Large intestine (tissue), 3 donors: Measurements from ENCODE around the gene MDC1. TPM values are rescaled to one million over a fixed set of nuclear protein-coding genes. Genes with fewer than 3 reads are reported as not detected.

Experiments
- DNase-seq, 2 donors: peaks; one replicate each; pipeline versions ENCODE4 v3.0.0 to v3.0.0-alpha.2; 2013
- H3K27ac ChIP-seq: one replicate; pipeline ENCODE4 v1.5.1; 2013; ENCODE audit warnings: low read length
- H3K27me3 ChIP-seq: 2 replicates; pipeline ENCODE4 v1.6.1; 2013; ENCODE audit warnings: low read length; ENCODE audit not compliant: control insufficient read depth, insufficient read depth
- H3K36me3 ChIP-seq: 2 replicates; pipeline ENCODE4 v1.6.1; 2013; ENCODE audit warnings: low read length; ENCODE audit not compliant: control insufficient read depth, insufficient read depth
- H3K4me1 ChIP-seq: one replicate; pipeline ENCODE4 v1.6.1; 2013; ENCODE audit warnings: low read length; ENCODE audit not compliant: control insufficient read depth, insufficient read depth
- H3K4me3 ChIP-seq: one replicate; pipeline ENCODE4 v1.5.1; 2013; ENCODE audit warnings: low read length
- H3K9me3 ChIP-seq: one replicate; pipeline ENCODE4 v1.6.1; 2013; ENCODE audit warnings: mild to moderate bottlenecking, low read depth, low read length, moderate library complexity; ENCODE audit not compliant: control insufficient read depth
- WGBS: methylation state at CpG from one replicate; pipeline ENCODE4 v1.1.5; 2013; ENCODE audit warnings: low lambda C conversion rate; ENCODE audit not compliant: insufficient coverage; 5-methylcytosine and 5-hydroxymethylcytosine counted together
- polyA plus RNA-seq: library from polyadenylated mRNA; unstranded; fragments of 120-200 nt; gene quantifications from one replicate; pipeline ENCODE4 v1.2.1, GENCODE V29; 2013

MDC1 gene
- polyA plus RNA-seq, 1 donor, result 22.5 TPM

GRCh38 chr6:30714263-30714662 lies 2.8 kb downstream of the MDC1 start:
- H3K27ac ChIP-seq, result no peak overlapping the region
- H3K4me1 ChIP-seq, result peaks cover 3% of the 10 kb centered on the region
- H3K9me3 ChIP-seq, result no peaks in the 10 kb centered on the region
- no CpG with 5 or more reads among the region's 1 CpG for WGBS
- H3K27me3 ChIP-seq, result no peaks in the 10 kb centered on the region
- H3K36me3 ChIP-seq, result peaks cover 32% of the 10 kb centered on the region
- DNase-seq, result no peak
- H3K4me3 ChIP-seq, result no peak overlapping the region

DNA sequence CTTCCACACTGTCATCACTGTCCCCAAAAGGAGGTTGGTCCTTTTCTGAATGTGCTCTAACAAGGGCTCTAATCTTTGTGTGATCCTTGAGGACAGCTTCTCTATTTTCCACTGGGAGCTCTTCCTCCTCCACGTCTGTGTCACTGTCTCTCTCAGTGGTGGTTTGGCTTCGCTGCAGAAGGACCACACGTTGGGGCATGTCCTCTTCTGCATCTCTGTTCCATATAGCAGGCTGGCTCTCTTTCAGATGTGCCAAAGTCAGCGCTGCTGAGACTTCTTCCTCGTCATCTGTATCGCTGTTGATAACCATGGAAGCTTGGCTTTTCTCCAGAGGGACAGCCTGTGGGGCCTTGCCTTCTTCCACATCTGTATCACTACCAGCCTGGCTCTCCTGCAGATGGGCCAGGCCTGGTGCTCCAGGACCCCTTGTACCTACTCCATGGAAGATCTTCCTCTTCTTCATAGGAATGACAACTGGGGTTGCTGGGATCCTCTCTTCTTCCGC lies 4.6 kb downstream of the MDC1 start:
- H3K4me1 ChIP-seq, result peaks cover 3% of the 10 kb centered on the region
- 96% methylated on average over 3 of the region's 7 CpGs for WGBS
- no peaks in the 10 kb centered on the region for H3K9me3 ChIP-seq
- H3K4me3 ChIP-seq, result no peak overlapping the region
- H3K27ac ChIP-seq, result no peak overlapping the region
- DNase-seq, result no peak
- H3K36me3 ChIP-seq, result peaks cover 39% of the 10 kb centered on the region
- H3K27me3 ChIP-seq, result no peaks in the 10 kb centered on the region

DNA sequence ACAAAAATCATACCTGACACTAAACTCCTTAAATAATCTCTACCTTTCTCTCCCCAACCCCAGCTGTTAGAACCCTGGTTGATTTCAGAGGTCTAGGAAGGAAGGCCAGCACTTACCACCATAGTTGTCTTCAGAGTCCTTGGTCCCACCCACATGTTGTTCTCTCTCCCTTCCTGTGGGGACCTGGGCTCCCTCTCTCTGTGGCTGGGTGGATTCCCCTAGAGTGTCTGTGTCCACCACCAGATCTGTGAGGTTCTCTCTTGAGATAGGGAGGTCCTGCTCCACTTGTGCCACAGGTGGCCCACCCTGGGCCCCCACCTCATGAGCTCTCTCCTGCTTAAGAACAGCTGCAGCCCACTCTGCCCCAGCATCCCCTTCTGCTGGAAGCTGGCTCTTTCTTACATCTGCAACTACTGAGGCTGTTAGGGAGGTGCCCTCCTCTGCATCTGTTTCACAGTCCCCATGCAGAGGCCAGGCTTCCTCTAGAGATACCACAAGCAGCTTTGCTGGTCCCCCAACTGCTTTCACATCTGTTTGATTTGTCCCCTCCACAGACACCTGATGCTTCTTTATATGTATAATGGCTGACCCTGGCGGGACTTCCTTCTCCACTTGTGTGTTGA lies 5.2 kb downstream of the MDC1 start:
- Histone ChIP-seq H3K27ac (no peak overlapping the region), H3K9me3 (no peaks in the 10 kb centered on the region), H3K4me3 (no peak overlapping the region), H3K27me3 (no peaks in the 10 kb centered on the region), H3K36me3 (peaks cover 39% of the 10 kb centered on the region), H3K4me1 (peaks cover 3% of the 10 kb centered on the region)
- WGBS, result no CpG with 5 or more reads among the region's 1 CpG
- no peak for DNase-seq

DNA sequence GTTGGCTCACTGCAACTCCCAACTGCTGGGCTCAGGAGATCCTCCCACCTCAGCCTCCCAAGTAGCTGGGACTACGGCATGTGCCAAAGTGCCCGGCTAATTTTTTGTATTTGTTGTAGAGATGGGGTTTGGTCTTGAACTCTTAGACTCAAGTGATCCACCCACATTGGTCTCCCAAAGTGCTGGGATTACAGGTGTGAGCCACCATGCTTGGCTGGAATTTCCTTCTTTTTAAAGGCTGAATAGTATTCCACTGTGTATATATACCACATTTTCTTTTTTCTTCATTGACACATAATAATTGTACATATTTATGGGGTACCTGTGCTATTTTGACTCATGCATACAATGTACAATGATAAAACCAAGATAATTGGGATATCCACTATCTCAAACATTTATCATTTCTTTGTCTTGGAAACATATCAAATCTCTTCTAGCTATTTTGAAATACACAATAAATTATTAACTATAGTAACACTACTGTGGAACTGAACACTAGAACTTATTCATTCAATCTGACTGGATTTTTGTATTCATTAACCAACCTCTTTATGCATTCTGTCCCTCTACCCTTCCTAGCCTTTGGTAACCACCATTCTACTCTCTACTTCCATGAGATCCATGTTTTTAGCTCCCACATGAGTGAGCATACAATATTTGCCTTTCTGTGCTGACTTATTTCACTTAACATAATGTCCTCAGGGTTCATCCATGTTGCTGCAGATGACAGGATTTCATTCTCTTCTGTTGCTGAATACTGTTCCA lies 7.8 kb downstream of the MDC1 start:
- Histone ChIP-seq H3K36me3 (peaks cover 44% of the 10 kb centered on the region), H3K4me3 (no peak overlapping the region), H3K4me1 (no peaks in the 10 kb centered on the region), H3K27me3 (no peaks in the 10 kb centered on the region), H3K27ac (no peak overlapping the region), H3K9me3 (no peaks in the 10 kb centered on the region)
- DNase-seq, result no peak
- WGBS, result no CpG with 5 or more reads among the region's 2 CpGs

DNA sequence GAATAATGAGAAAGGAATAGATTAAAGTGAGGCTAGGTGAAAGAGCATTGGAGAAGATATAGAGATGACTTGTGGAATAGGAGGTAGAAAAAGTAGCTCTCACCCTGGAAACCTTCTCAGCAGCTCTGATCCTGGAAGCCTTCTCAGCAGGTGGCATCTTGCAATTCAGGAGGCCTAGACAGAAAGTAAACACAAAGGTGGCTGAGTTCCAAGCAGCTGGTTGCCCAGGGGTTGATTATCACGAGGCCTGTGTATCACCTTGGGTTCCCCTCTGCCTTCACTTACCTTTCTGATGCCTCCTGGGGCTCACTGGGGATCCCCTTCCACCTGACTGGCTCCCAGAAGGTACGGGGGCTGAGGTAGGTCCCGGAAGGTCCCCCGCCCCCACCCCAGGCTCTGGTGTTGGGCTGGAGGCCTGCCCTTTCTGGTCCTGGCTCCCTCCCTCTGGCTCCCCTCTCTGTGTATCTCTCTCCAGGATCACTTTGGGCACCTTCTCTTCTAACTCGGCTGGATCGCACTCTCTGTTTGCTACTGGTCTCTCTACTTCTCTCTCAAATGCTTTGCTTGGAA lies 9.7 kb downstream of the MDC1 start:
- H3K4me1 ChIP-seq, result no peaks in the 10 kb centered on the region
- no peak overlapping the region for H3K4me3 ChIP-seq
- H3K9me3 ChIP-seq, result no peaks in the 10 kb centered on the region
- WGBS, result 67% methylated on average over 2 of the region's 6 CpGs
- peak overlapping the region; percentile 30 for H3K27ac ChIP-seq
- H3K27me3 ChIP-seq, result no peaks in the 10 kb centered on the region
- peaks cover 39% of the 10 kb centered on the region for H3K36me3 ChIP-seq
- peak in 1 of 2 donors; percentile 56 for DNase-seq

- H3K4me3 ChIP-seq, result no peak overlapping the region
- no peak overlapping the region for H3K27ac ChIP-seq
- WGBS, result 100% methylated on average over 2 of the region's 4 CpGs
- no peaks in the 10 kb centered on the region for H3K4me1 ChIP-seq
- no peak for DNase-seq
- no peaks in the 10 kb centered on the region for H3K9me3 ChIP-seq
- H3K27me3 ChIP-seq, result no peaks in the 10 kb centered on the region
- H3K36me3 ChIP-seq, result peaks cover 27% of the 10 kb centered on the region
These were observed 11.5 kb downstream of the MDC1 start for GRCh38 chr6:30705620-30706019.

DNA sequence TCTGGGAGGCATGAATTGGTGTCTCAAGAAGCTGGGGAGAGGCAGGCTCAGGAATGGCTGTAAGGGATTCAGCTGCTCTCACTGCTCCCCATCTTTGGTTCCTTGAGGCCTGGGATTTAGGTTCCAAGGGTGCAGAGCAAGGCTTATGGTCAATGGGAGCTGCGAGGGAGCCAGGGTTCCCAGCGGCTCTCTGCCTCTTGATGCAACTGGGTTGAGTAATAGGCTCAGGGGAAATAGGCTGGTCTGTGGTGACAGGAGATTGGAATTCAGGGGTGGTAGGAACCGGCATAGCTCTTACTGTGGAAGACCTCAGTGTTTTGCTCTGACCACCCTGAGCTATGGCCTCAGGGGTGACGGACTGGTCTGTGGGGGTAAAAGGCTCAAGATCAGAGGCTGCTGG lies 13.3 kb downstream of the MDC1 start:
- Histone ChIP-seq H3K27me3 (no peaks in the 10 kb centered on the region), H3K36me3 (peaks cover 27% of the 10 kb centered on the region), H3K27ac (no peak overlapping the region), H3K4me1 (no peaks in the 10 kb centered on the region), H3K9me3 (no peaks in the 10 kb centered on the region), H3K4me3 (no peak overlapping the region)
- no peak for DNase-seq
- WGBS, result no CpG with 5 or more reads among the region's 4 CpGs

- WGBS, result no CpG with 5 or more reads among the region's 10 CpGs
- Histone ChIP-seq H3K4me1 (no peaks in the 10 kb centered on the region), H3K36me3 (peaks cover 25% of the 10 kb centered on the region), H3K4me3 (no peak overlapping the region), H3K27ac (no peak overlapping the region), H3K27me3 (no peaks in the 10 kb centered on the region), H3K9me3 (no peaks in the 10 kb centered on the region)
- DNase-seq, result no peak
These were observed 14.1 kb downstream of the MDC1 start for GRCh38 chr6:30703011-30703410.

DNA sequence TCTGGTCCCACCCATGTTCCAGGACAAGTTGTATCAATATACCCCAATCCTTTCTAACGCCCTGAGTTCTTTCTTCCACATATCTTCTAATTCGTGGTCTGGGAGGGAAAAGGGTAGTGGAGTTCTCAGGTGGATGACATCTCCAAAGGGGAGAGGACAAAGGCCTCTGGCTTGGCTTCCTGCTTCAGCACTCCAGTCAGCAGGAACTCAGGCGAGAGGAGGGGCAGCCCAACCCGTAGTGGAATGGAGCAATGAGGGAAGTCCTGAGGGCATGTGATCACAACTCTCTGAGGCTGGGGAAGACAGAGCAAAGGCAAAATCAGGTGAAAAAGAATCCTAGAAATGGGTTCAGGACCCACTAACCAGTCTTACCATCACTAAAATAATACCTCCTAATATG lies 16.7 kb downstream of the MDC1 start:
- Histone ChIP-seq H3K9me3 (no peaks in the 10 kb centered on the region), H3K4me1 (no peaks in the 10 kb centered on the region), H3K4me3 (no peak overlapping the region), H3K27ac (peak overlapping the region; percentile 50), H3K36me3 (peaks cover 17% of the 10 kb centered on the region), H3K27me3 (no peaks in the 10 kb centered on the region)
- DNase-seq, result peak; percentile 69 to 84
- no CpG with 5 or more reads among the region's 4 CpGs for WGBS

DNA sequence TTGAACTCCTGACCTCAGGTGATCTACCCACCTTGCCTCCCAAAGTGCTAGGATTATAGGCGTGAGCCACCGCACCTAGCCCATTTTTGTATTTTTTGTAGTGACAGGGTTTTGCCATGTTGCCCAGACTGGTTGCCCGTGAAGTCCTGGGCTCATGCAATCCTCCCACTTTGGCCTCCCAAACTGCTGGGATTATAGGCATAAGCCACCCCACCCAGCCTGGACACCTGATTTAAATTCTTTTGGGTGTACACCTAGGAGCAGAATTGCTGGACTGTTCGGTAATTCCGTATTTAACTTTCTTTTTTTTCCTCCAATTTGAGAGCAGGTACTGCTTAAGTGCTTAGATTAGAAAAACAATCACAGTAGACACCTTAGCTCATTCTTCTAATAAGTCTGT lies 20.6 kb downstream of the MDC1 start:
- Histone ChIP-seq H3K4me3 (no peak overlapping the region), H3K9me3 (no peaks in the 10 kb centered on the region), H3K27ac (no peak overlapping the region), H3K27me3 (no peaks in the 10 kb centered on the region), H3K36me3 (peaks cover 2% of the 10 kb centered on the region), H3K4me1 (no peaks in the 10 kb centered on the region)
- DNase-seq, result no peak
- no CpG with 5 or more reads among the region's 5 CpGs for WGBS
